Progenitor cell of endocrine pancreas (in vitro differentiated cells): ENCODE results near the gene TSPO2. TPM values are rescaled to one million over a fixed set of nuclear protein-coding genes. Genes with fewer than 3 reads are reported as not detected.

ENCODE experiments used
- DNase-seq: peaks from one replicate; pipeline ENCODE4 v3.0.0; 2021; ENCODE audit warnings: low spot score; ENCODE audit not compliant: unreplicated experiment
- H3K27ac Mint-ChIP-seq: 2 replicates; pipeline ENCODE4 v1.8.0; 2021; ENCODE audit warnings: mild to moderate bottlenecking, moderate library complexity, mixed read lengths
- H3K27me3 Mint-ChIP-seq: 2 replicates; pipeline ENCODE4 v1.8.0; 2021; ENCODE audit warnings: mixed read lengths
- H3K36me3 Mint-ChIP-seq: 2 replicates; pipeline ENCODE4 v1.8.0; 2022; ENCODE audit warnings: mixed read lengths; ENCODE audit not compliant: insufficient read depth
- H3K4me1 Mint-ChIP-seq: 2 replicates; pipeline ENCODE4 v1.8.0; 2021; ENCODE audit warnings: low read depth, mixed read lengths
- H3K4me3 Mint-ChIP-seq: 2 replicates; pipeline ENCODE4 v1.8.0; 2021; ENCODE audit warnings: low read depth, mild to moderate bottlenecking, moderate library complexity, mixed read lengths
- H3K9me3 Mint-ChIP-seq: 2 replicates; pipeline ENCODE4 v1.8.0; 2021; ENCODE audit warnings: low read depth, mixed read lengths
- CTCF ChIP-seq: fragments of 200-600 bp; sonication (generic); IDR thresholded peaks from one replicate; pipeline ENCODE4 v1.5.0; 2021; ENCODE audit warnings: antibody characterized with exemption, mild to moderate bottlenecking; ENCODE audit not compliant: unreplicated experiment
- total RNA-seq: library from RNA; stranded (reverse); gene quantifications from 2 replicates; pipeline ENCODE4 v1.2.1, GENCODE V29; 2021

The TSPO2 gene
- total RNA-seq, 1 donor from 2014 or later = not detected

DNA sequence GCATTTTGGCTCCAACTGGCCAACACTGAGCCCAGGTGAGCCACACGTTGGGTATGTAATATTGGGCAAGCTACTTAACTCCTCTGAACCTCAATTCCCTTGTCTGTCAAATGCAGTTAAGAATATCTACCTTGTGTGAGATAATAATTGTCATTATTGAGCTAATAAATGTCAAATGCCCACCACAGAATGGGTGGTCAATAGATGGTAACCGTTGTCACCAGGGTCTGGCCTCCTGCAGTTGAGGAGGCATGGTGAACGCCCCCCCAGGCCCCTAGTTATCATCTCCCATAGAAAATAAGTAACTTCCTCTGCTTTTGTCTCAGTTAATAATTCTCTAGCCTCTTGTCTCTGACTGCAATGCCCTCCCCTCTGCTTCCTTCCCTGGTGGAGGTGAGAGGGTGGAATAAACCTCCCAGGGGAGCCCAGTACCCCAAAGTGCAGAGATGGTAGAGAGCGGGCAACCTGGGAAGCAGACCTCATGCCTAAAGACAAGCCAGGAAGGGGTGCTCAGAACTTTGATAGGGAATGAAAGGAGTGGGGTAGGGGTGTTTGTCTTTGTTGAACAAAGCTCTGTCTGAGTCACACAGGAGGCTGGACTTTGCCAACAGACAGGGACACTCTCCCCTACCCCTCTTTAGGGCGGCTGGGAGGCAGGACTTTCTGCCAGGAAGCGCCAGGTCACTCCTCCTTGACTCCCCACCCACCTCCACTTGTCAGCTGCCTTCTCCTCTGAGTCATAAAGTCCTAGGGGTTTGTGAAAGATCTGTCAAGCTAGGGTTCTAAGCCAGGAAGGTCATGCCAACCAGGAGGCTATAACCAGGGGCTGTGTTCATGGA, 1.9 kb upstream of the TSPO2 start:
- Mint-ChIP-seq H3K27me3 (no peaks in the 10 kb centered on the region), H3K4me1 (peaks cover 35% of the 10 kb centered on the region), H3K27ac (peak overlapping the region; percentile 97), H3K36me3 (no peaks in the 10 kb centered on the region), H3K4me3 (peak overlapping the region; percentile 47), H3K9me3 (no peaks in the 10 kb centered on the region)
- no peak for TF ChIP-seq CTCF
- no peak for DNase-seq

DNA sequence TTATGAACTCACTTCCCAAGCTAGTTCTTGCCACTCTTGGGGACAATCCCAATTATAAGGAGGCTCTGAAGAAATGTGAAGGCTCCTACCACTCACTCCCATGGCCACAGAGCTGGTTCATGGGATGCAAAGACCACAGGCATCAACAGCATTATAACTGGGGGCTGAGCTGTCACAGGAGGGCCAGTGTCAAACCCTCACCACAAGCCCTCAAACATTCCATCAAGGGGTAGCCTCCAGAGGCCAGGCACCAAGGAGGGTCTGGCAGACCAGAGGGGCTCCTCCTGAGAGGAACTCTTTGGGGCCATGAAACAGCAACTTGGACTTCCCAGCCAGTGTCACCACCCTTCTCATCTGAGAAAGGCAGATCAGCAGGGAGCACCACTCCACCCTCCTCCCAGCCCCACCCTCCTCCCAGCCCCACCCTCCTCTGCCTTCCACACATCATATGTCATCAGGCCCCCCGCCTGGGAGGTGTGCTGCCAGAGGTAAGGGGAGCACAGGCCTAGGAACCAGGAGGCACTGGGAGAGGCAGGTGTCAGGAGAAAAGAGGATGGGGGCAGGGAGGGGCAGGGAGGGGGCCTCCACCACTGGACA, 1.2 kb upstream of the TSPO2 start:
- no peaks in the 10 kb centered on the region for H3K36me3 Mint-ChIP-seq
- no peak for TF ChIP-seq CTCF
- peak overlapping the region; percentile 97 for H3K27ac Mint-ChIP-seq
- H3K9me3 Mint-ChIP-seq = no peaks in the 10 kb centered on the region
- no peaks in the 10 kb centered on the region for H3K27me3 Mint-ChIP-seq
- peaks cover 42% of the 10 kb centered on the region for H3K4me1 Mint-ChIP-seq
- no peak overlapping the region for H3K4me3 Mint-ChIP-seq
- no peak for DNase-seq

DNA sequence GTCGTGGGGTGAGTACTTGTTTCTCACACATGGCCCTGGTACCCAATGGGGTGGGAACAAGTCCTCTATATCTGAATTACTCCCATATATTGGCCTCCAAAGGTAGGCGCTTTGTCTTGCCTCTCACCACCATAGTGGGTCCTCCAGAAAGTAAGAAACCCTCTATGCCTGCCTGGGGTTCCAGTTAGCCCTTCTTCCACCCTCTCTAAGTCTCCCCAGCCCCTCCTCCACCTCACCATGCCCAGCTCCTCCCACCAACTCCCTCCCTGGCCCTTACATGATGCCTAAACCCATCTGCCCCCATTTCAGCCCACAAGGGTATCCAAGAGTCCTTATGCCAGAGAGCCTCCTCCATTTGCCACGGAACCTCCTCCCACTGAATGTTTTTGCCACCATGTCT, 884 bp downstream of the TSPO2 start:
- no peak overlapping the region for H3K4me3 Mint-ChIP-seq
- H3K27ac Mint-ChIP-seq = no peak overlapping the region
- no peak for DNase-seq
- H3K9me3 Mint-ChIP-seq = no peaks in the 10 kb centered on the region
- TF ChIP-seq CTCF = no peak
- H3K36me3 Mint-ChIP-seq = no peaks in the 10 kb centered on the region
- no peaks in the 10 kb centered on the region for H3K27me3 Mint-ChIP-seq
- H3K4me1 Mint-ChIP-seq = peaks cover 49% of the 10 kb centered on the region

DNA sequence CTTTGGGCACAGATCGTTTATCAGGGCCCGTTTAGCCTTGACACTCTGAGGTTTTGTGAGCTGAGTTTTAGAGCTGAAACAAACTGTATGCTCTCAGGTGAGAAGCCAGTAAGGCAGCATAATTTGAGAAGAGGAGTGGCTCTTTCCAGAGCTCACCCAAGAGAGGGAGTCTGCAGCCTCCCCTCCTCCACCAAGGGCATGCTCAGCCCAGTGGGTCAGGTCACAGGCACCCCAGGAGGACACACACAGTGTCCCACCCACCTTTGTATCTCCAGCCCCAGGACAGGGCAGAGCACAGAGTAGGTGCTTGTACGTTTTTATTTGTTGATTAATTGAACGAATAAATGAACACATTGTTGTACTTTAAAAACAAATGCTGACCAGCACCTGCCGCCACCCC, 3.4 kb downstream of the TSPO2 start:
- Mint-ChIP-seq H3K36me3 (no peaks in the 10 kb centered on the region), H3K4me3 (no peak overlapping the region), H3K27ac (no peak overlapping the region), H3K4me1 (peaks cover 49% of the 10 kb centered on the region), H3K9me3 (no peaks in the 10 kb centered on the region), H3K27me3 (no peaks in the 10 kb centered on the region)
- no peak for TF ChIP-seq CTCF
- no peak for DNase-seq

DNA sequence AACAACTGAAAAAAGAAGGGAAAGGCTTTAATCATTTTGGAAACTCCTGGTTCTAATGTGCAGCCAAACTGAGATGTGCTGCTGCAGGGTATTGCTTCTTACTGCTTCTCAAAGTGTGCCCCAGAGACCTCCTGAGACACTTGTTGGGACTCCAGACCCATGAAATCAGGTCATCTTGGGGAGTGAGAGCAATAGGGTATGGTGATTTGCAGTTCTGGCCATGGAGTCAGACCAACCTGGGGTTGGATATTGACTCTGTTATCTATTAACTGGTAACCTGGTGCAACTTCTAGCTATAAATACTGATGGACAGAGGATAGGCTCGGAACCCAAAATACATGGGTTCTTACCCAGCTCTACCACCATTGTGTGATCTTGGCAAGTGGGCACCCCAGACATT, 3.8 kb downstream of the TSPO2 start:
- no peak overlapping the region for H3K27ac Mint-ChIP-seq
- no peaks in the 10 kb centered on the region for H3K9me3 Mint-ChIP-seq
- H3K4me1 Mint-ChIP-seq = peaks cover 49% of the 10 kb centered on the region
- no peak for DNase-seq
- no peaks in the 10 kb centered on the region for H3K27me3 Mint-ChIP-seq
- no peak overlapping the region for H3K4me3 Mint-ChIP-seq
- H3K36me3 Mint-ChIP-seq = no peaks in the 10 kb centered on the region
- no peak for TF ChIP-seq CTCF
